OCI-LY3 (cell line): ENCODE measurements around the gene MAGIX.

Experiments
- H2AFZ ChIP-seq: fragments of 200-600, 300-600 bp; shearing (Covaris generic); 2 replicates; pipeline ENCODE4 v1.6.0; 2014; ENCODE audit warnings: antibody characterized with exemption, low read depth, low read length
- H3K27ac ChIP-seq: fragments of 200-600, 300-600 bp; sonication (generic); 2 replicates; pipeline ENCODE4 v1.5.1; 2014; ENCODE audit warnings: mild to moderate bottlenecking, low read length, moderate library complexity, mixed read lengths
- H3K27me3 ChIP-seq: fragments of 200-600, 300-600 bp; sonication (generic); 2 replicates; pipeline ENCODE4 v1.6.1; 2014; ENCODE audit warnings: low read depth, low read length, mixed read lengths
- H3K36me3 ChIP-seq: fragments of 200-600, 300-600 bp; sonication (generic); replicated peaks from 2 replicates; pipeline ENCODE3; 2014; ENCODE audit warnings: low read depth, low read length, mixed read lengths
- H3K4me1 ChIP-seq: fragments of 300-600, 200-600 bp; sonication (generic); 2 replicates; pipeline ENCODE4 v1.6.1; 2014; ENCODE audit warnings: low read length, mixed read lengths
- H3K4me2 ChIP-seq: fragments of 200-600, 300-600 bp; sonication (generic); 2 replicates; pipeline ENCODE4 v1.6.1; 2014; ENCODE audit warnings: low read length, mixed read lengths
- H3K4me3 ChIP-seq: fragments of 300-600, 200-600 bp; sonication (generic); 2 replicates; pipeline ENCODE4 v1.5.1; 2014; ENCODE audit warnings: antibody characterized with exemption, mild to moderate bottlenecking, low read length, moderate library complexity
- H3K79me2 ChIP-seq: fragments of 300-600, 200-600 bp; shearing (Covaris generic); 2 replicates; pipeline ENCODE4 v1.6.1; 2014; ENCODE audit warnings: mild to moderate bottlenecking, low read length, mixed read lengths
- H3K9ac ChIP-seq: fragments of 300-600, 200-600 bp; shearing (Covaris generic); 2 replicates; pipeline ENCODE4 v1.6.0; 2014; ENCODE audit warnings: mild to moderate bottlenecking, low read length, moderate library complexity
- H3K9me3 ChIP-seq: fragments of 200-600, 300-600 bp; shearing (Covaris generic); 2 replicates; pipeline ENCODE4 v1.6.1; 2014; ENCODE audit warnings: low read length, mixed read lengths; ENCODE audit not compliant: insufficient read depth
- H4K20me1 ChIP-seq: fragments of 200-600, 300-600 bp; sonication (generic); 2 replicates; pipeline ENCODE4 v1.6.1; 2016; ENCODE audit warnings: low read length, mixed read lengths; ENCODE audit not compliant: insufficient read depth
- EZH2phosphoT487 ChIP-seq: fragments of 200-600 bp; shearing (Covaris generic); IDR thresholded peaks from 2 replicates; pipeline ENCODE4 v1.6.1; 2018; ENCODE audit warnings: antibody characterized with exemption, mixed run types, low read depth
- TF ChIP-seq, protein P1 (sequence below): fragments of 200-600, 300-600 bp; sonication (generic); IDR thresholded peaks from 2 replicates; pipeline ENCODE4 v1.5.1; 2014; ENCODE audit warnings: antibody characterized with exemption, low read length, low read depth

The MAGIX gene

GRCh38 chrX:49155243-49155899 lies 7.2 kb upstream of the MAGIX start:
- Histone ChIP-seq H3K27ac (0 out of 2 replicates have a peak overlapping the region, but pooled peaks have one; percentile 81), H2AFZ (no peak overlapping the region), H3K4me3 (peak overlapping the region; percentile 99), H3K4me1 (peaks cover 6% of the 10 kb centered on the region; the same call in 1 of the 2 replicates), H3K4me2 (peak overlapping the region; percentile 94), H3K36me3 (no peaks in the 10 kb centered on the region), H3K27me3 (no peaks in the 10 kb centered on the region), H4K20me1 (no peaks in the 10 kb centered on the region), H3K9me3 (no peaks in the 10 kb centered on the region), H3K79me2 (no peaks in the 10 kb centered on the region), H3K9ac (peak overlapping the region; percentile 99)
- TF ChIP-seq, protein P1, sequence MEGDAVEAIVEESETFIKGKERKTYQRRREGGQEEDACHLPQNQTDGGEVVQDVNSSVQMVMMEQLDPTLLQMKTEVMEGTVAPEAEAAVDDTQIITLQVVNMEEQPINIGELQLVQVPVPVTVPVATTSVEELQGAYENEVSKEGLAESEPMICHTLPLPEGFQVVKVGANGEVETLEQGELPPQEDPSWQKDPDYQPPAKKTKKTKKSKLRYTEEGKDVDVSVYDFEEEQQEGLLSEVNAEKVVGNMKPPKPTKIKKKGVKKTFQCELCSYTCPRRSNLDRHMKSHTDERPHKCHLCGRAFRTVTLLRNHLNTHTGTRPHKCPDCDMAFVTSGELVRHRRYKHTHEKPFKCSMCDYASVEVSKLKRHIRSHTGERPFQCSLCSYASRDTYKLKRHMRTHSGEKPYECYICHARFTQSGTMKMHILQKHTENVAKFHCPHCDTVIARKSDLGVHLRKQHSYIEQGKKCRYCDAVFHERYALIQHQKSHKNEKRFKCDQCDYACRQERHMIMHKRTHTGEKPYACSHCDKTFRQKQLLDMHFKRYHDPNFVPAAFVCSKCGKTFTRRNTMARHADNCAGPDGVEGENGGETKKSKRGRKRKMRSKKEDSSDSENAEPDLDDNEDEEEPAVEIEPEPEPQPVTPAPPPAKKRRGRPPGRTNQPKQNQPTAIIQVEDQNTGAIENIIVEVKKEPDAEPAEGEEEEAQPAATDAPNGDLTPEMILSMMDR: no peak
- TF ChIP-seq EZH2phosphoT487: no peak

- no peaks in the 10 kb centered on the region for H3K36me3 ChIP-seq
- H3K4me3 ChIP-seq: peak overlapping the region; percentile 99
- no peaks in the 10 kb centered on the region for H4K20me1 ChIP-seq
- H3K27ac ChIP-seq: peak overlapping the region; percentile 81
- H3K9me3 ChIP-seq: no peaks in the 10 kb centered on the region
- no peaks in the 10 kb centered on the region for H3K79me2 ChIP-seq
- no peak for TF ChIP-seq EZH2phosphoT487
- TF ChIP-seq, protein P1: peak; percentile 65
- peak overlapping the region; percentile 94 for H3K4me2 ChIP-seq
- peaks cover 6% of the 10 kb centered on the region; the same call in 1 of the 2 replicates for H3K4me1 ChIP-seq
- peak overlapping the region; percentile 84 for H2AFZ ChIP-seq
- peak overlapping the region; percentile 99 for H3K9ac ChIP-seq
- no peaks in the 10 kb centered on the region for H3K27me3 ChIP-seq
Observed at GRCh38 chrX:49155900-49156837, 6.4 kb upstream of the MAGIX start.

- Histone ChIP-seq H4K20me1 (no peaks in the 10 kb centered on the region), H3K4me3 (no peak overlapping the region), H3K27me3 (no peaks in the 10 kb centered on the region), H3K27ac (no peak overlapping the region), H2AFZ (no peak overlapping the region), H3K9me3 (no peaks in the 10 kb centered on the region), H3K36me3 (no peaks in the 10 kb centered on the region), H3K79me2 (no peaks in the 10 kb centered on the region), H3K4me2 (no peak overlapping the region), H3K9ac (no peak overlapping the region), H3K4me1 (peaks cover 6% of the 10 kb centered on the region; the same call in 1 of the 2 replicates)
- no peak for TF ChIP-seq EZH2phosphoT487
- TF ChIP-seq, protein P1: no peak
Observed at GRCh38 chrX:49157194-49157593, 5.4 kb upstream of the MAGIX start.

- Histone ChIP-seq H3K4me3 (no peak overlapping the region), H3K79me2 (no peaks in the 10 kb centered on the region), H3K9me3 (no peaks in the 10 kb centered on the region), H4K20me1 (no peaks in the 10 kb centered on the region), H3K4me1 (peaks cover 4% of the 10 kb centered on the region; the same call in 1 of the 2 replicates), H3K4me2 (no peak overlapping the region), H3K27me3 (no peaks in the 10 kb centered on the region), H3K27ac (no peak overlapping the region), H3K9ac (no peak overlapping the region), H3K36me3 (no peaks in the 10 kb centered on the region), H2AFZ (no peak overlapping the region)
- TF ChIP-seq EZH2phosphoT487: no peak
- TF ChIP-seq, protein P1: no peak
Observed at GRCh38 chrX:49160908-49161307, 1.6 kb upstream of the MAGIX start.
